Measurements from ENCODE around the gene PURA.

PURA gene

DNA sequence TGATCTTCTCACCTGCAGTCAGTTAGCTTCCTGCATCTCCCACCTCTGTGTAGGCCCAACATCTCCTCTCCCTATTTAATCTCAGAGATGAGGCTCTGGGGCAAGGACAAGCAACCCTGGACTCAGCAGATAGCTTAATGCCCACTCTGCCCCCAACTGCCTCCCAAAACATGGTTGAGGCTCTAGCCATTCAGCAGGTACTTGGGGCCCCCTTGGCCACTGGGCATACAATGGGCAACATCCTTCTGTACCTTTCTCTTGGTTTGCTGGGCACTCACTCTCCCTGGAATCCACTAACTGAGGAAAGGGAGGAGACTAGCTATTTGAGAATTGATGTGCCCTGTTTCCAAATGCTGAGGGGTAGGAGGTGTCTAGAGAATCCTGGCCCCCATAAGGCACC, 21.2 kb downstream of the PURA start:
- ChIA-PET CTCF (interaction anchor here (1.0 to 3.4 kb wide), 2 partner anchors 9 to 20 kb away, joined by 4 to 16 read pairs; no protein-coding TSS in a partner anchor), POLR2A (interaction anchor here (0.6 kb wide), 1 partner anchor 19 kb away, joined by 3 read pairs; no protein-coding TSS in a partner anchor)
- TF ChIP-seq L3MBTL2 (conservative IDR thresholded peaks at IDR 0.05), result no peak
- TF ChIP-seq SP1 (IDR thresholded peaks at IDR 0.05), result no peak
- no peak for TF ChIP-seq ARNT (IDR thresholded peaks at IDR 0.05)
- no peak for TF ChIP-seq TARDBP (IDR thresholded peaks at IDR 0.05)
- TF ChIP-seq CTBP1 (IDR thresholded peaks at IDR 0.05; ENCODE audit: borderline replicate concordance), result no peak
- TF ChIP-seq ELF4 (IDR thresholded peaks at IDR 0.05), result no peak
- TF ChIP-seq NFRKB (IDR thresholded peaks at IDR 0.05), result no peak
- TF ChIP-seq, protein P1, sequence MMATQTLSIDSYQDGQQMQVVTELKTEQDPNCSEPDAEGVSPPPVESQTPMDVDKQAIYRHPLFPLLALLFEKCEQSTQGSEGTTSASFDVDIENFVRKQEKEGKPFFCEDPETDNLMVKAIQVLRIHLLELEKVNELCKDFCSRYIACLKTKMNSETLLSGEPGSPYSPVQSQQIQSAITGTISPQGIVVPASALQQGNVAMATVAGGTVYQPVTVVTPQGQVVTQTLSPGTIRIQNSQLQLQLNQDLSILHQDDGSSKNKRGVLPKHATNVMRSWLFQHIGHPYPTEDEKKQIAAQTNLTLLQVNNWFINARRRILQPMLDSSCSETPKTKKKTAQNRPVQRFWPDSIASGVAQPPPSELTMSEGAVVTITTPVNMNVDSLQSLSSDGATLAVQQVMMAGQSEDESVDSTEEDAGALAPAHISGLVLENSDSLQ (IDR thresholded peaks at IDR 0.05), result no peak
- TF ChIP-seq FOXM1 (IDR thresholded peaks at IDR 0.05; ENCODE audit: borderline replicate concordance), result no peak
- TF ChIP-seq FOXA1 (IDR thresholded peaks at IDR 0.05), result no peak
- TF ChIP-seq FOXK2 (IDR thresholded peaks at IDR 0.05), result no peak
- no peak for TF ChIP-seq LEF1 (IDR thresholded peaks at IDR 0.05; ENCODE audit: borderline replicate concordance)
- TF ChIP-seq SUZ12 (IDR thresholded peaks at IDR 0.05), result no peak
- no peak for TF ChIP-seq ZNF384 (IDR thresholded peaks at IDR 0.05)
- no peak for TF ChIP-seq BHLHE40 (IDR thresholded peaks at IDR 0.05; ENCODE audit: borderline replicate concordance)
- no peak for DNase-seq (ENCODE audit: extremely low spot score)

DNA sequence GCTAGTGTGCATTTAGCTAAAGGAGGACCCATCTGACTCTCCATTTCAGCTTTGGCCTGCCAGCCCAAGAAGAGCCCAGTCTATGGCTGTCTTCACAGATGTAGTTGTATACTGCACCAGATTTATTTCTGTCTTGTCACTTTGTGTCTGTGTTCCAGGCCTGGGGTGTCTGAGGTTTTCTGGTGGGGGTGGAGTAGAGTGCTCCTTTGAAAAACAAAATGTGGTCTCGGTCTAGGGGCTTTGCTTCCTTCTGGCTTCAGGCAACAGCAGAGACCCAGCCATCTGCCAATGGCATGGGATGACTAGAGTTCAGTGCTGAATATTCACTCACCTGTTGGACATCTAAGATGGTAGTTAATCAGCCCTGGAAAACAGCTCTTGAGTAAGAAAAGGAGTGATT, 22.7 kb downstream of the PURA start:
- ChIA-PET CTCF (interaction anchor here (3.4 kb wide), 1 partner anchor 7 kb away, joined by 16 read pairs; no protein-coding TSS in a partner anchor), POLR2A (no interaction called here)
- no peak for DNase-seq (ENCODE audit: extremely low spot score)
- TF ChIP-seq FOXM1 (IDR thresholded peaks at IDR 0.05; ENCODE audit: borderline replicate concordance) (no peak), SUZ12 (IDR thresholded peaks at IDR 0.05) (no peak), NFRKB (IDR thresholded peaks at IDR 0.05) (no peak), FOXA1 (IDR thresholded peaks at IDR 0.05) (no peak), ARNT (IDR thresholded peaks at IDR 0.05) (no peak), ZNF384 (IDR thresholded peaks at IDR 0.05) (no peak)
- TF ChIP-seq, protein P1 (IDR thresholded peaks at IDR 0.05), result no peak

DNA sequence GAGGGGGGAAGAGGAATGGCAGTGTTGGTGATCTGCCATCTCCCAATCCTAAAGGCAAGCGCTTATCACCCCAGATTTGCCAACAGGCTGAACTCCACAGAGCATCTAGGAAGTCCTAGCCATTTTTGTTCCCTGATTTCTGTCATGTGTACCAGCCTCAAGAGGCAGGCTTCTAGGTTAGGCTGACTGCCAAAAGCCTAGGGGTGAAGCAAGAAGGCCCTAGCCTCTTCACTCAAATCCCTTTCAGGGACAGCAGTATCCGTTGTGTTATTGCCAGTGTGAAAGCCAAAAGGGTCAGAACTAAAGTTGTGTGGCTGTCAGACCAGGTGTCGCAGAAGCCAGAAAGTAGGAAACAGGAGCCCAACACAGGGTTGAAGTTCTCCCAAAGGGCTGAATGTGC, 26.5 kb downstream of the PURA start:
- TF ChIP-seq FOXK2 (IDR thresholded peaks at IDR 0.05) (no peak), CTBP1 (IDR thresholded peaks at IDR 0.05; ENCODE audit: borderline replicate concordance) (no peak), BHLHE40 (IDR thresholded peaks at IDR 0.05; ENCODE audit: borderline replicate concordance) (no peak), HDGF (IDR thresholded peaks at IDR 0.05; ENCODE audit: borderline replicate concordance) (no peak), L3MBTL2 (conservative IDR thresholded peaks at IDR 0.05) (no peak), ELF4 (IDR thresholded peaks at IDR 0.05) (no peak), LEF1 (IDR thresholded peaks at IDR 0.05; ENCODE audit: borderline replicate concordance) (no peak), FOXM1 (IDR thresholded peaks at IDR 0.05; ENCODE audit: borderline replicate concordance) (no peak), SUZ12 (IDR thresholded peaks at IDR 0.05) (no peak), TARDBP (IDR thresholded peaks at IDR 0.05) (no peak), FOXA1 (IDR thresholded peaks at IDR 0.05) (no peak), NFRKB (IDR thresholded peaks at IDR 0.05) (no peak), ARNT (IDR thresholded peaks at IDR 0.05) (no peak), ZNF384 (IDR thresholded peaks at IDR 0.05) (no peak), SP1 (IDR thresholded peaks at IDR 0.05) (no peak)
- TF ChIP-seq, protein P1 (IDR thresholded peaks at IDR 0.05), result no peak
- ChIA-PET CTCF (interaction anchor here (0.8 kb wide), 1 partner anchor 68 kb away, joined by 4 read pairs; no protein-coding TSS in a partner anchor), POLR2A (no interaction called here)
- no peak for DNase-seq (ENCODE audit: extremely low spot score)

DNA sequence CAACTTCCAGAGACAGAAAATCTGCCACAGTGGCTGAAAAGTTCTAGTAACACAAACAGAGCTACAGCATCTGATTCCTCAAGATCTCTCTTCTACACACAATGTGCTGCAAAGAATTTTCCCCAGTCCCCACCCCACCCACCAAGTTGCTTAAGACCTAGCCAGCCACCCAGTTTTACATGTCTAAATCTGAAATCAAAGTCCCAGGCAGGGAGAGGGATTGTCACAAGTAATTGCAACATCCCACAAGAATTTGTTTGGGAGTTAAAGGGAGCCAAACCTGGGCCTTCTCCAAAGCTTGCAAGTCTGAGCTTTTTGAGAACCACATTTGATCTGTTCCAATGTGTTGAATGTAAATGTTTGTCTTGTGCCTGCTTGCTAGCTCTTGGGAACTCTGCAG, 27.3 kb downstream of the PURA start:
- TF ChIP-seq NFRKB (IDR thresholded peaks at IDR 0.05) (no peak), FOXA1 (IDR thresholded peaks at IDR 0.05) (no peak), LEF1 (IDR thresholded peaks at IDR 0.05; ENCODE audit: borderline replicate concordance) (no peak), FOXM1 (IDR thresholded peaks at IDR 0.05; ENCODE audit: borderline replicate concordance) (no peak), HDGF (IDR thresholded peaks at IDR 0.05; ENCODE audit: borderline replicate concordance) (no peak), TARDBP (IDR thresholded peaks at IDR 0.05) (no peak), L3MBTL2 (conservative IDR thresholded peaks at IDR 0.05) (no peak), SUZ12 (IDR thresholded peaks at IDR 0.05) (no peak), ZNF384 (IDR thresholded peaks at IDR 0.05) (no peak), SP1 (IDR thresholded peaks at IDR 0.05) (no peak), ELF4 (IDR thresholded peaks at IDR 0.05) (no peak), ARNT (IDR thresholded peaks at IDR 0.05) (no peak)
- TF ChIP-seq, protein P1 (IDR thresholded peaks at IDR 0.05), result no peak
- CTCF ChIA-PET, result interaction anchor here (0.5 to 1.3 kb wide), 2 partner anchors 98 to 291 kb away, joined by 3 read pairs; partner anchors contain the start of gene NRG2
- no peak for DNase-seq (ENCODE audit: extremely low spot score)
- POLR2A ChIA-PET, result no interaction called here

DNA sequence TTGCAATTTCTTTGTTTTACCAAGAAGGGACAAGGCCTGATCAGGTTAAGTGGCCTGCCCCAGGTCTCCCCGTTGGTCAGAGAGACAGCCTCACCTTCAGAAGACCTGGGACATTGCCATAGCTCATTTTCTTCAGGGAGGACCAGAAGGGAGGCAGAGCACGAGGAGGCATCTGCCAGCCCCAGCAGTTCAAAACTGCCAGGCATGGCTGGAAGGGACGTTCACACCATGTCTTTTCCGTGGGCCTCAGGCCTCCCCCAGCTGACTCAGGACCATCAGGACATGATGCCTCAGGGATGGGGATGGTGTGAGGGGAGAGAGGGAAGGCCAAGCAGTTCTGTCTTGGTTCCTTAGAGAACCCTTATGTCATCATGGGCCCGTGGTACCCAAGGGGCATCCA, 28.3 kb downstream of the PURA start:
- no peak for DNase-seq (ENCODE audit: extremely low spot score)
- POLR2A ChIA-PET, result no interaction called here
- CTCF ChIA-PET, result interaction anchor here (0.5 to 3.1 kb wide), 6 partner anchors 7 to 99 kb away, joined by 3 to 16 read pairs (median 4); partner anchors contain the start of gene NRG2
- TF ChIP-seq NFRKB (IDR thresholded peaks at IDR 0.05) (no peak), LEF1 (IDR thresholded peaks at IDR 0.05; ENCODE audit: borderline replicate concordance) (no peak), ELF4 (IDR thresholded peaks at IDR 0.05) (no peak), HDGF (IDR thresholded peaks at IDR 0.05; ENCODE audit: borderline replicate concordance) (no peak), FOXM1 (IDR thresholded peaks at IDR 0.05; ENCODE audit: borderline replicate concordance) (no peak), FOXK2 (IDR thresholded peaks at IDR 0.05) (no peak)

All from HEK293T (cell line).